PFSK-1 (cell line): ENCODE measurements around the gene C2orf81.

Source experiments
- FOXP2 ChIP-seq: optimal IDR thresholded peaks from 2 replicates; pipeline ENCODE3; 2011; ENCODE audit warnings: borderline replicate concordance, control low read depth, inconsistent platforms; ENCODE audit not compliant: insufficient read depth; ENCODE audit errors: extremely low read length, extremely low read depth
- POLR2AphosphoS5 ChIP-seq: IDR thresholded peaks from 2 replicates; pipeline ENCODE4 v1.6.1; 2012; ENCODE audit warnings: low read depth, mild to moderate bottlenecking, control low read depth, low read length, moderate library complexity
- REST ChIP-seq, 2 experiments: IDR thresholded peaks; 2 replicates each; pipeline versions ENCODE4 v1.6.1 to v1.8.0; 2011 to 2012; ENCODE audit warnings: low read depth in 2 of 2, low read length in 2 of 2, control low read depth in 1 of 2, inconsistent platforms in 1 of 2, mild to moderate bottlenecking in 1 of 2, moderate library complexity in 1 of 2; ENCODE audit not compliant: insufficient read depth in 1 of 2
- SIN3A ChIP-seq: IDR thresholded peaks from 2 replicates; pipeline ENCODE4 v1.6.1; 2012; ENCODE audit warnings: mild to moderate bottlenecking, low read length, moderate library complexity, borderline replicate concordance; ENCODE audit not compliant: insufficient read depth
- TAF1 ChIP-seq: IDR thresholded peaks from 2 replicates; pipeline ENCODE4 v1.6.1; 2012; ENCODE audit warnings: low read length, control low read depth, borderline replicate concordance; ENCODE audit not compliant: insufficient read depth

C2orf81 gene

GRCh38 chr2:74436111-74436805, 14.8 kb upstream of the C2orf81 start:
- TF ChIP-seq REST (IDR thresholded peaks at IDR 0.05; ENCODE audit: insufficient read depth in 1 of 2, low read depth in 2 of 2, low read length in 2 of 2), result no peak
- TF ChIP-seq POLR2AphosphoS5, result no peak
- no peak for TF ChIP-seq SIN3A
- TF ChIP-seq FOXP2, result no peak
- no peak for TF ChIP-seq TAF1

- TF ChIP-seq REST (IDR thresholded peaks at IDR 0.05; ENCODE audit: insufficient read depth in 1 of 2, low read depth in 2 of 2, low read length in 2 of 2) (no peak), TAF1 (no peak), FOXP2 (no peak), POLR2AphosphoS5 (no peak), SIN3A (no peak)
Measured at GRCh38 chr2:74430502-74430901, 9.1 kb upstream of the C2orf81 start.

- no peak for TF ChIP-seq FOXP2
- TF ChIP-seq SIN3A, result no peak
- TF ChIP-seq TAF1, result no peak
- no peak for TF ChIP-seq REST (IDR thresholded peaks at IDR 0.05; ENCODE audit: insufficient read depth in 1 of 2, low read depth in 2 of 2, low read length in 2 of 2)
- no peak for TF ChIP-seq POLR2AphosphoS5
Measured at GRCh38 chr2:74429487-74430451, 8.3 kb upstream of the C2orf81 start.

- no peak for TF ChIP-seq SIN3A
- no peak for TF ChIP-seq REST (IDR thresholded peaks at IDR 0.05; ENCODE audit: insufficient read depth in 1 of 2, low read depth in 2 of 2, low read length in 2 of 2)
- TF ChIP-seq TAF1, result no peak
- no peak for TF ChIP-seq POLR2AphosphoS5
- no peak for TF ChIP-seq FOXP2
Measured at GRCh38 chr2:74428675-74429074, 7.3 kb upstream of the C2orf81 start.
